Heart left ventricle (tissue), 16 donors: ENCODE results near the gene C11orf16. TPM values are rescaled to one million over a fixed set of nuclear protein-coding genes. Genes with fewer than 3 reads are reported as not detected.

Experiments
- ATAC-seq, 4 donors: fragments of 200-7000 bp; cut with Tn5 transposase; one replicate each; pipeline ENCODE4 v1.9.1; 2020 to 2022; ENCODE audit warnings: moderate library complexity in 4 of 4, mild to moderate bottlenecking in 3 of 4, moderate number of reproducible peaks in 1 of 4
- DNase-seq, 5 donors: peaks; one replicate each; pipeline ENCODE4 v3.0.0-alpha.2; 2020
- H3K27ac ChIP-seq, 12 donors: fragments of 200-600 bp; sonication (generic) in 4 of 12; one replicate each; pipeline versions ENCODE4 v1.5.0 to v1.8.0; 2016 to 2022; ENCODE audit warnings: mild to moderate bottlenecking in 2 of 12
- H3K27me3 ChIP-seq, 9 donors: fragments of 200-600 bp; sonication (generic) in 2 of 9; one replicate each; pipeline versions ENCODE4 v1.5.1 to v1.8.0; 2016 to 2022; ENCODE audit warnings: mild to moderate bottlenecking in 3 of 9
- H3K36me3 ChIP-seq, 9 donors: fragments of 200-600 bp; sonication (generic) in 2 of 9; one replicate each; pipeline versions ENCODE4 v1.5.0 to v1.8.0; 2018 to 2022; ENCODE audit warnings: mild to moderate bottlenecking in 2 of 9
- H3K4me1 ChIP-seq, 12 donors: fragments of 200-600 bp; sonication (generic) in 4 of 12; one replicate each; pipeline versions ENCODE4 v1.5.0 to v1.8.0; 2016 to 2022; ENCODE audit warnings: mild to moderate bottlenecking in 3 of 12
- H3K4me3 ChIP-seq, 12 donors: fragments of 200-600 bp; sonication (generic) in 4 of 12; one replicate each; pipeline versions ENCODE4 v1.5.0 to v1.8.0; 2017 to 2022; ENCODE audit warnings: mild to moderate bottlenecking in 9 of 12, moderate library complexity in 4 of 12
- H3K9me3 ChIP-seq, 12 donors: fragments of 200-600 bp; sonication (generic) in 4 of 12; one replicate each; pipeline versions ENCODE4 v1.5.0 to v1.8.0; 2016 to 2022; ENCODE audit warnings: mild to moderate bottlenecking in 1 of 12
- CTCF ChIP-seq, 12 donors: fragments of 200-600 bp; sonication (generic) in 4 of 12; IDR thresholded peaks; one replicate each; pipeline versions ENCODE4 v1.5.0 to v1.8.0; 2018 to 2022; ENCODE audit warnings: antibody characterized with exemption in 12 of 12, mild to moderate bottlenecking in 5 of 12
- POLR2A ChIP-seq, 2 donors: fragments of 450-650 bp; IDR thresholded peaks; one replicate each; pipeline ENCODE4 v1.6.1; 2017; ENCODE audit warnings: antibody characterized with exemption in 2 of 2, mild to moderate bottlenecking in 2 of 2, moderate library complexity in 2 of 2
- WGBS, 4 donors: extraction: QIAGEN DNeasy Blood & Tissue Kit in 2 of 4; methylation state at CpG; one replicate each; pipeline versions ENCODE4 v1.1.5 to v1.1.7; 2013 to 2018; 5-methylcytosine and 5-hydroxymethylcytosine counted together
- intact Hi-C, 10 donors: fragments of 100-400 bp; cut with DNase I; formaldehyde crosslinking; loops; one replicate each; pipeline versions ENCODE4 v1.11.1 to v1.14.2; 2022
- polyA plus RNA-seq, 2 donors: library from polyadenylated mRNA; stranded (reverse); fragments of 200-250 nt; gene quantifications; one replicate each; pipeline ENCODE4 v1.2.3, GENCODE V29; 2013
- total RNA-seq, 9 donors: library from RNA; depleted of rRNA in 2 of 9; stranded (reverse); fragments of >200 nt in 2 of 9; fragmentation: NEBNext Ultra II Directional in 3 of 9; extraction: Animal tissue kit (Norgen Biotek cat#: 25700) in 3 of 9; gene quantifications; one replicate each; pipeline versions ENCODE4 v1.1.0 to v1.2.4, GENCODE V29; 2016 to 2023
- donor health status: ischemic (EF 13 %, LVEDD 7.1; RV severe dilation, severe dysfunction).
- donor health status: healthy with polysubstance abuse.
- donor health status: DM: no; HTN: yes; CAD: no.
- donor health status: DM: no; HTN: no; CAD: no.
- donor health status: ischemic (EF 25% LVEDD 6.9; RV normal size, moderate dysfunction).
- donor health status: ischemic (EF 25% LVEDD 5.7; RV mildly dilated, moderate dysfunction).
- donor health status: healthy.
- donor health status: DM: yes; HTN: yes; CAD: no.
- donor health status: ischemic (EF 35%, LVEDD 5.7; RV mildly dilated, moderate dysfunction).
- donor health status: nonischemic (EF 11% LVEDD 7.7; RV severe dilation, severe dysfunction).
- donor health status: DM: yes; HTN: yes; CAD: no.
- donor health status: PGD.
- donor health status: ischemic (EF 29% LVEDD 5.4; RV normal size, mild dysfunction).
- donor health status: nonischemic (EF 23%, LVEDD 6.1; RV moderate dilation, normal function).

C11orf16 gene
- total and polyA plus RNA-seq, 11 donors: not detected

GRCh38 chr11:8930456-8931175, 2.1 kb downstream of the C11orf16 start:
- Histone ChIP-seq H3K27ac (no peak overlapping the region), H3K4me3 (no peak overlapping the region), H3K27me3 (no peaks in the 10 kb centered on the region), H3K4me1 (no peaks in the 10 kb centered on the region), H3K9me3 (no peaks in the 10 kb centered on the region), H3K36me3 (no peaks in the 10 kb centered on the region)
- TF ChIP-seq POLR2A (IDR thresholded peaks at IDR 0.05): no peak
- no peak for TF ChIP-seq CTCF (IDR thresholded peaks at IDR 0.05)
- DNase-seq (no peak), ATAC-seq (no peak)
- intact Hi-C loops: no loop called here
- 94 to 98% (median 95%) methylated on average over 12 of the region's 12 CpGs for WGBS, 4 donors

GRCh38 chr11:8928981-8929615, 3.6 kb downstream of the C11orf16 start:
- peaks cover 0 to 4% (median 0%) of the 10 kb centered on the region in 9 donors for H3K36me3 ChIP-seq
- TF ChIP-seq POLR2A (IDR thresholded peaks at IDR 0.05) (no peak), CTCF (IDR thresholded peaks at IDR 0.05) (no peak)
- no peak for ATAC-seq
- intact Hi-C loops: no loop called here
- no peaks in the 10 kb centered on the region for H3K4me1 ChIP-seq
- H3K9me3 ChIP-seq: no peaks in the 10 kb centered on the region
- H3K27ac ChIP-seq: no peak overlapping the region
- H3K4me3 ChIP-seq: no peak overlapping the region
- no peak for DNase-seq
- WGBS, 4 donors: 90 to 93% (median 91%) methylated on average over 9 of the region's 9 CpGs
- H3K27me3 ChIP-seq: no peaks in the 10 kb centered on the region

- no peak overlapping the region for H3K27ac ChIP-seq
- TF ChIP-seq POLR2A (IDR thresholded peaks at IDR 0.05) (no peak), CTCF (IDR thresholded peaks at IDR 0.05) (no peak)
- WGBS, 4 donors: 94 to 97% (median 96%) methylated on average over 4 of the region's 4 CpGs
- ATAC-seq: no peak
- H3K27me3 ChIP-seq: no peaks in the 10 kb centered on the region
- no peaks in the 10 kb centered on the region for H3K4me1 ChIP-seq
- no peak overlapping the region for H3K4me3 ChIP-seq
- no peaks in the 10 kb centered on the region for H3K9me3 ChIP-seq
- intact Hi-C loops: no loop called here
- peaks cover 0 to 9% (median 4%) of the 10 kb centered on the region in 9 donors for H3K36me3 ChIP-seq
- no peak for DNase-seq
Observed at GRCh38 chr11:8928205-8928604, 4.5 kb downstream of the C11orf16 start.

DNA sequence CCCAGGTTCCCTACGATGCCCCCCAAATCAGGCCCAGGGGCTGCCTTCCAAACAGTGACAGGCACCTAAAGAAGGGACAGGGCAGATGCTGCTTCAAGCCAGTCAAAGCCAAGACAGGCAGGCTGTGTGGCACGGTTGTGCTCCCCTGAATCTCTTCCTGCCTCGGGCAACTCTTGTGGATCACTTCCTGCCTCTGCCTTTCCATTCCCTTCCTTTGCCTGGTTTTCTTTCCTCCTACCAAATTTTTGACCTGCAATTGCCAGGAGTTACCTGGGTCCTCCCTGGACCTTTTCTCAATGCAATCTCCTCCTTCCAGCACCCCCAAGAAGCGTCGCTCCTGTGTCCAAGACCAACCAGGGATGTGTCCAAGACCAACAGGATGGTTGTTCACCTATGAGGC, 5.5 kb downstream of the C11orf16 start:
- no peaks in the 10 kb centered on the region for H3K27me3 ChIP-seq
- H3K4me3 ChIP-seq: no peak overlapping the region
- TF ChIP-seq CTCF (IDR thresholded peaks at IDR 0.05) (no peak), POLR2A (IDR thresholded peaks at IDR 0.05) (no peak)
- DNase-seq: no peak
- H3K4me1 ChIP-seq: no peaks in the 10 kb centered on the region
- ATAC-seq: no peak
- H3K9me3 ChIP-seq: no peaks in the 10 kb centered on the region
- H3K36me3 ChIP-seq: peaks cover 0 to 17% (median 12%) of the 10 kb centered on the region in 9 donors
- 81 to 89% (median 83%) methylated on average over 5 of the region's 5 CpGs for WGBS, 4 donors
- no peak overlapping the region for H3K27ac ChIP-seq
- intact Hi-C loops: no loop called here
